Measurements from ENCODE around the gene CACUL1. TPM values are rescaled to one million over a fixed set of nuclear protein-coding genes. Genes with fewer than 3 reads are reported as not detected.
"Not testable (repeated sequence)": the region's sequence is repeated elsewhere in the genome, so short reads cannot be mapped to it uniquely, and the experiment has no call there.

CACUL1 gene
- total RNA-seq, 1 donor from 2014 or later, result 38.8 TPM

GRCh38 chr10:118768041-118768919 lies 13.5 kb upstream of the CACUL1 start:
- DNase-seq (ENCODE audit: low spot score), result no peak

DNA sequence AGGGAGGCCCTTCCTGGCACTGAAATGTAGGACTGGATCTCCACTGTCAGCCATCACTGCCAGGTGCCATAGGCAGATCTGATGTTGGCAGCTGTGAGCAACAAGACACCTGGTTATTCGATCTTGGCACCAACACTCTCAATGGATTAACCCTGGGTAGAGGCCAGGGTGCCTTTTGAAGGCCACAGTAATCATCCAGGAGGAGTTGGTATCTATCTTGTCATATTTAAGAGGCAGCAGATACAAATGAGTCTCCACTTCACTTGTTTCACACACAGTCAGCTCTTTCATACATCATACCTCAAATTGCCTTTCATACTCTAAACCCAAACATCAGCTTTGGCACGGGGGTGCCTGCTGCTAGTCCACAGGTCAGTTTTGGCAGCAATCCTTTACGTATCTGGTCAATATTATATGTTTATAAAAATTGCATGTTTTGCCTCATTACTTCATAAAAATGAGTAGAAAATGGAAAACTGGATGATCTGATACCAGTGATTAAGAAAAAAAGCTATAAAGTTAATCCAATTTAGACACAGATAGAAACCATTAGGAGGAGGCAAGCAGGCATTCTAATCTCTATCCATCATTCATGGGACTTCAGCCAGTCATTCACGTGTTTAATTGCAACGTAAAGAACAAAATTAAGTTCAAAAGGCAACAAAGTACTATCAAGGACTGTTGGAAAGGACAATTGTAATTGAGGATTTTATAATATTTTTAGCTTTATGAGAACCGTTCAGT lies 12.7 kb upstream of the CACUL1 start:
- no peak for DNase-seq (ENCODE audit: low spot score)

- no peak for DNase-seq (ENCODE audit: low spot score)
These were observed 9.4 kb upstream of the CACUL1 start for GRCh38 chr10:118764195-118764594.

DNA sequence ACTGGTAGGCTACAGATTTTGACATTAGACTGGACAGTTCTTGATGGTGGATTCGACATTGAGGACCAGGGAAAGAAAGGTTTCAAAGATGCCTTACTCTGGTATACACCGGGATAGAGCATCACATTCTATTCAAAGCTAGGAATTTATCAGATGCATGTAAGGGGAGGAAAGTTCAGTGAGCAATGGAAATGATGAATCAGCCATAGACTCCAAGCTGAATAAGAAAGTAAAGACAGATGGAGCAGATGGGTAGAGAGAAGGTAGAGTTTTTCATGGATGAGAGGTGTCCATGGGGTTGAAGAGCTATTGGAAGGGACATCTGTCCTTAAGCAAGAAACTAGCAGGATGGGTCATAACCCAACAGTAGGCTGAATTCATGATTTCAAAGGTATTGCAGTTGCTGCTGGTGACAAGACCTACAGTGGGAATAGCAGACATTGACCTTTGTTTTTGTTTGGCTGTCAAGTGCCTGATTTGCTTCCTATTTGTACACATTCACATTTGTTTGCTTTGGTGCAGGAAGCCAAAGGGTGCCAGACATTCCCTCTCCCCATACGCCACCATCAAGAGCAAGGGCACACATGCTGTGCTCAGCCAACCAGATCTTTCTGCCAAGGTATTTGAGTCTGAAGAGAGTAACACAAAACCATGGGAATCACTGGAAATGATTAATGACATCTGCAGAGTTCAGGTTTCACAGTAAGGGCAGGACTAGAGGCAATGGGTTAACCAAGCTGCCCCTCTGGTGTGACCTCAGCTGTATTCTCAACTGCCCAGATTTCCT lies 8.6 kb upstream of the CACUL1 start:
- no peak for DNase-seq (ENCODE audit: low spot score)

DNA sequence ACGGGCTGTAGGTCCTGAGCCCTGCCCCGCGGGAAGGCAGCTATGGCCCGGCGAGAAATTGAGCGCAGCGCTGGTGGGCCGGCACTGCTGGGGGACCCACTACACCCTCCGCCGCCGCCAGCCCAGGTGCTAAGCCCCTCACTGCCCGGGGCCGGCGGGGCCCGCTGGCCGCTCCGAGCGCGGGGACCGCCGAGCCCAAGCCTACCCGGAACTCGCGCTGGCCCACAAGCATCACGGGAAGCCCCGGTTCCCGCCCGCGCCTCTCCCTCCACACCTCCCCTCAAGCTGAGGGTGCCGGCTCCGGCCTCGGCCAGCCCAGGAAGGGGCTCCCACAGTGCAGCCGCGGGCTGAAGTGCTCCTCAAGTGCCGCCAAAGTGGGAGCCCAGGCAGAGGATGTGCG lies 5.5 kb upstream of the CACUL1 start:
- no peak for DNase-seq (ENCODE audit: low spot score)

GRCh38 chr10:118758449-118758848 lies 3.7 kb upstream of the CACUL1 start:
- DNase-seq (ENCODE audit: low spot score), result no peak

DNA sequence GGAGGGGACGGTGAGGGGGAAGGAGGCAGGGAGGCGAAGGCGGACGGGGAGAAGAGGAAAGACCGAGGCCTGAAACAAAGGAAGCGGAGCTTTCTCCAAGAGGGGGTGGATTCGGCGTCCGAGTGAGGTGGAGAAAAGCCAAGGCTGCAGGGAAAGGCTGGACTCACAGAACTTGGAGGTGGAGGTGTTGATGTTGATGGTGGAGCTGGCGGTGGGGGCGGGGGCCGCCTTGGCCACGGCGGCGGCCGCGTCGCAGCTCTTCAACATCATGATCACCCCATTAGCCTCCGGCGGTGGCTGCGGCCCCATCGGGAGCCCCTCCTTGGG lies 578 bp downstream of the CACUL1 start:
- DNase-seq (ENCODE audit: low spot score), result peak; percentile 49

GRCh38 chr10:118753331-118754228 lies 1.2 kb downstream of the CACUL1 start:
- DNase-seq (ENCODE audit: low spot score), result no peak

DNA sequence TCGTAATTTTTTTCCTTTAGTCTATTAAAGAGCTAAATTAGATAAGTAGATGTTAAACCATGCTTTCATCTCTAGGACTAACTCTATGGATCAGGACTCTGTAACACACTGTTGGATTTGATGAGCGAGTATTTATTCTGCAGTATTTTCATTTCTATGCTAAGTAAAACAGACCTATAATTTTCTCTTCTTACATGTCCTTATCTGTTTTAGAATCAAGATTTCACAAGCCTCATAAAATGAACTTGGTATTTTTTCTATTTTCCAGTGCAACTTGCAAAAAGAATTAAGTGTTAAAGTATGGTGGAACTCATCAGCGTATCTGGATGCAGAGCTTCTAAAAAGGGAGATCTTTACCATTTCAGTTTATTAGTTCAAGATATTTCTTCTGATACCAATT lies 2.4 kb downstream of the CACUL1 start:
- DNase-seq (ENCODE audit: low spot score), result no peak

- DNase-seq (ENCODE audit: low spot score), result no peak
These were observed 3.5 kb downstream of the CACUL1 start for GRCh38 chr10:118751265-118751664.

DNA sequence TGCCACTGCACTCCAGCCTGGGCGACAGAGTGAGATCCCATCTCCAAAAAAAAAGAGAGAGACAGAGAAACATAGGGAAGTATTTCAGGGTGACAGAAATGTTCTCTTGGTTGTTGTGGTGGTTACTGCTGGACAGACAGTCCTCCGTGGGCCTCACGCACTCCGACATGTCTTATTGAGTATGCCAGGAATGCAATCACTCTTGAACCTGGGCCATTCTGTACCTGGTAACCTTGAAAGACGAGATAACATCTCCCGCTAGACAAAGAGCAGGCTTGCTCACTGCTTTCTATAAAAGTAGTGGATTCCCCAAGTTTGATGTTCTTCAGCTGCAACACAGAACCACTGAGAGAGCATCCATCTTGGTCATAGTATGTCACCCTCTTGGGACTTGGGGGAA lies 6.7 kb downstream of the CACUL1 start:
- no peak for DNase-seq (ENCODE audit: low spot score)

- no peak for DNase-seq (ENCODE audit: low spot score)
These were observed 8.5 kb downstream of the CACUL1 start for GRCh38 chr10:118746246-118746645.

- DNase-seq (ENCODE audit: low spot score), result no peak
These were observed 9.7 kb downstream of the CACUL1 start for GRCh38 chr10:118745056-118745455.

DNA sequence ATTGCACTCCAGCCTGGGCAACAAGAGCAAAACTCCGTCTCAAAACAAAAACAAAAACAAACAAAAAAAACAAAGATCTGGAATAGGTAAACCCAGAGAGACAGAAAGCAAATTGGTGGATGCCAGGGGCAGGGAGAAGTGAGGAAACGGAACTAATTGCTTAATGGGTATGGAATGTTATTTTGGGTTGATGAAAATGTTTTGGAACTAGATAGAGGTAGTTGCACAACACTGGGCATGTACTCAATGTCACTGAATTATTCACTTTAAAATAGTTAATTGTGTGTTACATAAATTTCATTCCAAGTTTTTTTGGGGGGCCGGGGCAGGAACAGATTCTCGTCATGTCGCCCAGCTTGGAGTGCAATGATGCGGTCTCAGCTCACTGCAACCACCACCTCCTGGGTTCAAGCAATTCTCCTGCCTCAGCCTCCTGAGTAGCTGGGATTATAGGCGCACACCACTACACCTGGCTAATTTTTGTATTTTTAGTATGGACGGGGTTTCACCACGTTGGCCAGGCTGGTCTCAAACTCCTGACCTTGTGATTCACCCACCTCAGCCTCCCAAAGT lies 10.3 kb downstream of the CACUL1 start:
- not testable (repeated sequence) for DNase-seq (ENCODE audit: low spot score)

DNA sequence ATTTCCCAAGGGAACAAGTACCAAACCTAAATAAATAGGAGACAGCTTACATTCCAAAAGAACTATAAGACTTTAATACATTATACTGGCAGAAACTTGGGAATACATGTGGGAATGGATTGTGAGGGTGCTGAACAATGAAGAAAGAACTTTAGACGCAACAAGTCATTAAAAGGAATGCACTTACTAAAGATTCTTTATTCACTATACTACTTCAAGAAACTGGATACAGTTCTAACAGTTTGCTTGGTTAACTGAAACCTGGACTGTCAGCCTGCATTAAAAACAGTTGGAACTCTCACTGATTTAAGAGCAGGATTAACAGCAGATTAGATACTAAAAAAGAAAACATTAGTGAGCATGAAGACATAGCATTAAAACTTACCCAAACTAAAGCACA lies 12.0 kb downstream of the CACUL1 start:
- DNase-seq (ENCODE audit: low spot score), result no peak

GRCh38 chr10:118742032-118742431 lies 12.7 kb downstream of the CACUL1 start:
- no peak for DNase-seq (ENCODE audit: low spot score)

DNA sequence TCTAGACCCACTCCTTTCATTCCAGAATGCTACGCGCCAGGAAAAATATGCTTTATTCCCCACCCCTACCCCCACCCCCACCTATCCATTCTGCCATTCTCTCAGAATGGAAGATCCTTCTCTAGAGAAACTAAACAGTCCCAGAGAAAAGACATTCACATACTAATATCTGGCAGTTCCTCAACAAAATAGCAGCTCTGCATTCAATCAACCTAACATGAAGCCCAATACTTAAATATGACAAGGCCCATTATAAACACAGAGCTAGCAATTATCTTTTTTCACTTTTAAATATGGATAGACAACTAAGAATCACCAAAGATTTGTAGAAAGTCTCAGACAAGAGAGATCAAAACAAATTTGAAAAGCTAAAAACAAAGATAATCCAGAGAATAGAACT lies 16.4 kb downstream of the CACUL1 start:
- DNase-seq (ENCODE audit: low spot score), result peak; percentile 74

GRCh38 chr10:118737603-118738302 lies 17.0 kb downstream of the CACUL1 start:
- DNase-seq (ENCODE audit: low spot score), result no peak

GRCh38 chr10:118735294-118735693 lies 19.5 kb downstream of the CACUL1 start:
- no peak for DNase-seq (ENCODE audit: low spot score)

- no peak for DNase-seq (ENCODE audit: low spot score)
These were observed 20.3 kb downstream of the CACUL1 start for GRCh38 chr10:118734475-118734874.
